ENCODE measurements around the gene SLC6A5.
A peak's percentile ranks its signal among the peaks of the same experiment; 100 is the strongest.

The SLC6A5 gene

GRCh38 chr11:20669820-20670684, 70.6 kb downstream of the SLC6A5 start:
- Histone ChIP-seq H3K27ac (ENCODE audit: extremely low read depth, low read depth, low read length) (no peak overlapping the region), H3K36me3 (ENCODE audit: control insufficient read depth in 2 of 2, insufficient read depth in 1 of 2, low read length in 2 of 2) (no peaks in the 10 kb centered on the region), H3K4me3 (ENCODE audit: low read depth, low read length) (peak overlapping the region; percentile 40), H3K4me1 (ENCODE audit: control insufficient read depth, insufficient read depth, low read length) (no peaks in the 10 kb centered on the region; the same call in 1 of the 2 replicates), H3K9me3 (ENCODE audit: control insufficient read depth, insufficient read depth, low read depth, low read length) (no peaks in the 10 kb centered on the region)
- ChIA-PET POLR2A (no interaction called here), CTCF (interaction anchor here (0.5 to 3.9 kb wide), 7 partner anchors 10 to 842 kb away, joined by 3 to 25 read pairs (median 3); no protein-coding TSS in a partner anchor)
- TF ChIP-seq ZNF610 (tag by site-specific recombination; IDR thresholded peaks at IDR 0.05; ENCODE audit: borderline replicate concordance) (no peak), ZBTB20 (tag by site-specific recombination; IDR thresholded peaks at IDR 0.05) (peak; percentile 60; the same call in 1 of the 2 replicates), ZNF670 (tag by site-specific recombination; IDR thresholded peaks at IDR 0.05; ENCODE audit: low read depth) (no peak), ZNF24 (tag by site-specific recombination; IDR thresholded peaks at IDR 0.05) (no peak), KLF17 (tag by site-specific recombination; IDR thresholded peaks at IDR 0.05) (no peak), GLIS1 (tag by site-specific recombination; IDR thresholded peaks at IDR 0.05) (peak; percentile 30; the same call in 1 of the 2 replicates), ZNF341 (tag by site-specific recombination; IDR thresholded peaks at IDR 0.05; ENCODE audit: low read depth) (no peak), KLF1 (tag by site-specific recombination; IDR thresholded peaks at IDR 0.05) (peak; percentile 28; the same call in 1 of the 2 replicates), PRDM10 (tag by site-specific recombination; IDR thresholded peaks at IDR 0.05) (0 out of 2 replicates have a peak, but pooled peaks have one; percentile 12), GLIS2 (tag by site-specific recombination; IDR thresholded peaks at IDR 0.05) (no peak), ZNF146 (tag by site-specific recombination; IDR thresholded peaks at IDR 0.05) (no peak), ZBTB11 (tag by site-specific recombination; conservative IDR thresholded peaks at IDR 0.05; ENCODE audit: low read depth) (0 out of 2 replicates have a peak, but pooled peaks have one; percentile 5), ZBTB7A (tag by site-specific recombination; IDR thresholded peaks at IDR 0.05; ENCODE audit: low read depth) (no peak), ZBTB8A (tag by site-specific recombination; IDR thresholded peaks at IDR 0.05) (0 out of 2 replicates have a peak, but pooled peaks have one; percentile 26), ZIC2 (tag by site-specific recombination; IDR thresholded peaks at IDR 0.05) (peak; percentile 90), ZNF394 (tag by site-specific recombination; IDR thresholded peaks at IDR 0.05; ENCODE audit: borderline replicate concordance) (no peak), ZNF155 (tag by site-specific recombination; IDR thresholded peaks at IDR 0.05) (no peak), ZNF354C (tag by site-specific recombination; IDR thresholded peaks at IDR 0.05; ENCODE audit: borderline replicate concordance, low read depth) (no peak), ZBTB26 (tag by site-specific recombination; optimal IDR thresholded peaks at IDR 0.05) (peak; percentile 58), ZBTB10 (tag by site-specific recombination; IDR thresholded peaks at IDR 0.05) (peak; percentile 44; the same call in 1 of the 2 replicates)
